ENCODE measurements around the gene LHX6.

The LHX6 gene

DNA sequence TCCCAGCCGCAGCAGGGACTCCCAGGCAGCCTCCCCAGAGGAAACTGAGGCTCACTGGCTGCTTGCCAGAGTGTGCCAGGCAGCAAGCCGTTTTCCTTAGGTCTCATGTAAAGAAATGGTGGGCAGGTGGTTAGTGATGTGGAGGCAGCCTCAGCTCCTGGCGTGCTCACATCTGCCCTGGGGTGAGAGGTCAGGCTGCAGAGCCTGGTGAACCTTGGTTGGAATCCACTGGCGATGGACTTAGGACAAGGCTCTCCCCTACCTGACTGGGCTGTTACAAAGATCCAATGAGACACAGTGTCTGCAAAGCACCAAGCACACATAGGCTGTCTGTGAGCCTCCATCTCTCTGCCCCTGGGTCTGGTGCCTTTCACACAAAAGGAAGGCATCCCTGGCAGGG is 30.9 kb downstream of the LHX6 start:
- TF ChIP-seq, protein P1, sequence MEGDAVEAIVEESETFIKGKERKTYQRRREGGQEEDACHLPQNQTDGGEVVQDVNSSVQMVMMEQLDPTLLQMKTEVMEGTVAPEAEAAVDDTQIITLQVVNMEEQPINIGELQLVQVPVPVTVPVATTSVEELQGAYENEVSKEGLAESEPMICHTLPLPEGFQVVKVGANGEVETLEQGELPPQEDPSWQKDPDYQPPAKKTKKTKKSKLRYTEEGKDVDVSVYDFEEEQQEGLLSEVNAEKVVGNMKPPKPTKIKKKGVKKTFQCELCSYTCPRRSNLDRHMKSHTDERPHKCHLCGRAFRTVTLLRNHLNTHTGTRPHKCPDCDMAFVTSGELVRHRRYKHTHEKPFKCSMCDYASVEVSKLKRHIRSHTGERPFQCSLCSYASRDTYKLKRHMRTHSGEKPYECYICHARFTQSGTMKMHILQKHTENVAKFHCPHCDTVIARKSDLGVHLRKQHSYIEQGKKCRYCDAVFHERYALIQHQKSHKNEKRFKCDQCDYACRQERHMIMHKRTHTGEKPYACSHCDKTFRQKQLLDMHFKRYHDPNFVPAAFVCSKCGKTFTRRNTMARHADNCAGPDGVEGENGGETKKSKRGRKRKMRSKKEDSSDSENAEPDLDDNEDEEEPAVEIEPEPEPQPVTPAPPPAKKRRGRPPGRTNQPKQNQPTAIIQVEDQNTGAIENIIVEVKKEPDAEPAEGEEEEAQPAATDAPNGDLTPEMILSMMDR (IDR thresholded peaks at IDR 0.05; ENCODE audit: low read depth, low read length), result no peak
- no peak overlapping the region for H3K4me3 ChIP-seq (ENCODE audit: low read depth, low read length)

DNA sequence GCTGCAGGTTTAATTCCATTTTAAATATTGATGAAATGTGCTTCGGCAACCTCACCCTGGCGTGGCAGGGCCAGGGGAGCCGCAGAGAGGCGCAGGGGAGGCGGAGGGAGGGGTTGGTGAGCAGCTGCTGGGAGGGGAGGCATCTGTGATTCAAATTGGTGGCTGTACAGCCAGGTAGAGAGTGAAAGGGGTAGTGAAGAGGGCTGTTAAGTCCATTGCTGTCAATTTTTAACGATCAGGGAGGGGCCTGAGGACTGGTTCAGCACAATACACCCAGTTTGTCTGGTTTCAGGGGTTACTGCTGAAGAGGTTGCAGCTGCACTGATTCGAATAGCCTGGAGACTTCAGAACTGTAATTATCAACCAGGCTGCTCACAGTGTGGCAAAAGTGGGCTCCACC is 31.3 kb downstream of the LHX6 start:
- H3K4me3 ChIP-seq (ENCODE audit: low read depth, low read length), result no peak overlapping the region

DNA sequence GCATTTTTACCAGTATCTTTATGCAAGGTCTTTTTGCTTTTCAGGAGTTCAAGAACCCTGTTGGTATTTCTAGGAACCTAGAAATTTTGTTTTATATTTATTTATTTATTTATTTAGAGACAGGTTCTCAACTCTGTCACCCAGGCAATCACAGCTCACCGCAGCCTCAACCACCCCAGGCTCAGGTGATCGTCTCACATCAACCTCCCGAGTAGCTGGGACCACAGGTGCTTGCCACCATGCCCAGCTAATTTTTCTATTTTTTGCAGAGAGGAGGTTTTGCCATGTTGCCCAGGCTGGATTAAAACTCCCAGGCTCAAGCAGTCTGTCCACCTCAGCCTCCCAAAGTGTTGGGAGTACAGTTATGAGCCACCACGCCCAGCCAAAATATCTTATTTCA is 32.9 kb downstream of the LHX6 start:
- TF ChIP-seq, protein P1 (IDR thresholded peaks at IDR 0.05; ENCODE audit: low read depth, low read length), result no peak

More for the DNA sequence above, 31.3 kb downstream of the LHX6 start:
- TF ChIP-seq, protein P1 (IDR thresholded peaks at IDR 0.05; ENCODE audit: low read depth, low read length), result no peak

DNA sequence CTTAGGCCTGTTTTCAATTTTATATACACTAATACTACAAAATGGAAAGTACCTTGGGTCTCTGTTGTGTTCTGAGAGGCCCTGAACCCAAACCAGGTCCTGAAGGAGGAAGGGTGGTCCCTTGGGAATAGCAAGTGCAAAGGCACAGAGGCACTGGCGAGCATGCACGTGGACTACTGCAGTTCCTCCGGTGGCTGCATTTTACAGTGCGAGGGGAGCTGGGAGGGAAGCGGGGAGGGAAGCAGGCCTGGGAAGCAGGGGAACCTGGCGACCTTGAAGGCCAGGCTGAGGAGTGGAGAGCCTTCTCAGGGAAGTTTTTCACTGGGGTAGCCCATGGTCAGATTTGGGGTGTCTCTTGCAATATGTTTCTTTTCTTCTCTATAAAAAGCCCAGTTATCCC is 35.1 kb downstream of the LHX6 start:
- H3K4me3 ChIP-seq (ENCODE audit: low read depth, low read length), result no peak overlapping the region
- TF ChIP-seq, protein P1 (IDR thresholded peaks at IDR 0.05; ENCODE audit: low read depth, low read length), result no peak

More for the DNA sequence above, 32.9 kb downstream of the LHX6 start:
- H3K4me3 ChIP-seq (ENCODE audit: low read depth, low read length), result no peak overlapping the region

DNA sequence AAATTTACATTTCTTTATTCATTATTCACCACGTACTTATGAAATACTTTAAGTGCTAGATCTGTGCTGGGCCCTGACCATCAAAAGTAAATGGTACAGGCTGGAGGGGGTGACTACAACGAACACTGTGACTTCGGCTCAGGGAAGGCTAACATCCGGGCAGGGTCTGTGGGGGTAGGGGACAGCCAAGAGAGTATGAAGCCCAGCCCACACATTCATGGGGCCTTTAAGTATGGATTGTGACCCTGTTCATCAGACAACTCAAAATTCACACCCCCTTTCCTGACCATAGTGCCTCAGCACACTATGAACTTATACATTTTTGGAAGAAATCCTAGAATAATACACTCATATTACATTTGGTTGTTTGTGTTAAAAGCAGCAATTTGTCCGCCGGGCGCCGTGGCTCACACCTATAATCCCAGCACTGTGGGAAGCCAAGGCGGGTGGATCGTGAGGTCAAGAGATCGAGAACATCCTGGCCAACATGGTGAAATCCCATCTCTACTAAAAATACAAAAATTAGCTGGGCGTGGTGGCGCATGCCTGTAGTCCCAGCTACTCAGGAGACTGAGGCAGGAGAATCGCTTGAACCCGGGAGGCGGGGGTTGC is 35.7 kb downstream of the LHX6 start:
- TF ChIP-seq, protein P1 (IDR thresholded peaks at IDR 0.05; ENCODE audit: low read depth, low read length), result no peak
- no peak overlapping the region for H3K4me3 ChIP-seq (ENCODE audit: low read depth, low read length)

DNA sequence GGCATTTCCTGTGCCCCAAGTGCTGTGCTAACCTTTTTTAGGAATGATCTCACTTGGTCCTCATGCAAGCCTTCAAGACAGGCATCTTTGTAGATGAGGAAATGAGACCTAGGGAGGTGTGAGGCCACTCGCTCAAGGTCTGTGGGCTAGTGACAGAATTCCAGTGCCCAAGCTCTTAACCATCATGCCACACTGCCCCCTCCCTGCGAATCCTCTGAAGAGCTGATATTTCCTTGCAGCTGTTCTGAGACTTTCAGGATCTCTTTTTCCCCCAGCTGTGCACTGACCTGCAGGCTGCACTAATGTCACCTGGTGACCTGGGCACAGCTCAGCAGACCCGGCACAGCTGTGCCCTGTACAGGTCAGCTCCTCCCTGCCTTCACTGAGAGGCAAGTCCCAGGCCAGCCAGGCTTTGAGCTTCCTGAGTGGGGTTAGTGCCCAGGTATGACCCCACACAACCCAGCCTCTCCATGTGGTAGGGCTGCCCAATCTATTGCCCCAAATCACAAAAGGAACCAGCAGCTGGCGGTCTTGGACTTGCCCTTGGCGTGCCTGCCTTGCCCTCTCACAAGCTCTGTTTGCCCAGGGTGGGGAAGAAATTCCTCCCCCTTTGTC is 36.4 kb downstream of the LHX6 start:
- TF ChIP-seq, protein P1 (IDR thresholded peaks at IDR 0.05; ENCODE audit: low read depth, low read length), result no peak
- no peak overlapping the region for H3K4me3 ChIP-seq (ENCODE audit: low read depth, low read length)

DNA sequence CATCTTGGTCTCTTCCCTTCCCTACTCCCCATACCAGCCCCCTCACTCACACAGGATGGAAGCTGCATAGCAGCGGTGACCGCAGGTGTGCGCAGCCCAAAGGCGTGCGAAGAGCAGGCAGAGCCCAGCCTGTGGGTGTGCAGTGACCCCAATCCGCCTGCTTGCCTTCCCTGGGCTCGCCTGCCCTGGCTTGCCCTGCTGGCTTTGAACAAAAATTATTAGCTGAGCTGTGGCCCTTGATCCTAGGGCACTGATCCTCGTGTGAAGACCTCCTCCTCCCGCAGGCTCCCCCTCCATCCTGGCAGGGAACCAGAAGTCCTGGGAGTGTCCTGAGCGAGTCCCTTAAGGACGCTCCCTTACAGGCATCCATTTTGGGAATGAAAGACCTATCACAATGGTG is 37.2 kb downstream of the LHX6 start:
- no peak overlapping the region for H3K4me3 ChIP-seq (ENCODE audit: low read depth, low read length)
- TF ChIP-seq, protein P1 (IDR thresholded peaks at IDR 0.05; ENCODE audit: low read depth, low read length), result no peak
